GM12878 (cell line): ENCODE data around the gene ZNF280A. TPM values are rescaled to one million over a fixed set of nuclear protein-coding genes. Genes with fewer than 3 reads are reported as not detected.
"Not testable (repeated sequence)": the region's sequence is repeated elsewhere in the genome, so short reads cannot be mapped to it uniquely, and the experiment has no call there.

Source experiments
- ATAC-seq: fragments of 200-7000 bp; cut with Tn5 transposase; 3 replicates; pipeline ENCODE4 v1.9.1; 2020; ENCODE audit warnings: mild to moderate bottlenecking, moderate library complexity
- BruUV-seq: library from RNA; stranded (reverse); fragments of 400-500 nt; replicated peaks from 2 replicates; lab custom pipeline; 2021; lab: Mats Ljungman, UMichigan
- CTCF ChIA-PET: fragments of 300-600 bp; sonication (Branson Sonifier 250); formaldehyde crosslinking; extraction: SDS; loops from one replicate; lab custom pipeline; 2021; ENCODE audit warnings: inconsistent platforms; lab: Yijun Ruan, JAX
- POLR2A ChIA-PET: fragments of 350-600 bp; formaldehyde crosslinking; extraction: SDS; loops from one replicate; lab custom pipeline; 2021; ENCODE audit warnings: inconsistent platforms; lab: Charles Lee
- RAD21 ChIA-PET: fragments of 300-600 bp; sonication (Branson Sonifier 250); formaldehyde crosslinking; loops from one replicate; lab custom pipeline; 2023; ENCODE audit warnings: antibody characterized with exemption; ENCODE audit not compliant: unreplicated experiment; lab: Charles Lee
- SMC1A ChIA-PET: fragments of 300-600 bp; sonication (Branson Sonifier 250); formaldehyde crosslinking; loops from one replicate; lab custom pipeline; 2023; ENCODE audit not compliant: unreplicated experiment, uncharacterized antibody; lab: Charles Lee
- DNase-seq: peaks from one replicate; pipeline ENCODE4 v3.0.0-alpha.2; 2011; ENCODE audit warnings: low read depth, low spot score
- FAIRE-seq: peaks from 3 replicates; lab custom pipeline; 2011; peaks lifted over from hg19 to GRCh38; lab: Jason Lieb, UNC
- H2AFZ ChIP-seq: 2 replicates; pipeline ENCODE4 v1.6.0; 2011; ENCODE audit warnings: low read depth, low read length, control low read depth; ENCODE audit not compliant: control insufficient read depth
- H3K27ac ChIP-seq: 2 replicates; pipeline ENCODE4 v1.5.1; 2011; ENCODE audit warnings: control low read depth; ENCODE audit not compliant: control insufficient read depth, insufficient read depth
- H3K27me3 ChIP-seq, 2 experiments: replicated peaks in 1 of 2; 2 replicates each; pipeline versions ENCODE4 v1.6.0 to v1.6.1; 2011; ENCODE audit warnings: low read length in 1 of 2; ENCODE audit not compliant: control insufficient read depth in 2 of 2, insufficient read depth in 2 of 2
- H3K36me3 ChIP-seq, 2 experiments: 2 replicates each; pipeline ENCODE4 v1.5.1; 2011; ENCODE audit warnings: low read length in 1 of 2; ENCODE audit not compliant: control insufficient read depth in 2 of 2, insufficient read depth in 2 of 2
- H3K4me1 ChIP-seq: 2 replicates; pipeline ENCODE4 v1.6.1; 2011; ENCODE audit warnings: mild to moderate bottlenecking, low read length, moderate library complexity, mixed read lengths; ENCODE audit not compliant: control insufficient read depth, insufficient read depth
- H3K4me2 ChIP-seq: 2 replicates; pipeline ENCODE4 v1.6.0; 2011; ENCODE audit warnings: control low read depth; ENCODE audit not compliant: control insufficient read depth, insufficient read depth
- H3K4me3 ChIP-seq: fragments of 200-600 bp; sonication (generic); 2 replicates; pipeline ENCODE4 v1.5.1; 2016
- H3K79me2 ChIP-seq: 2 replicates; pipeline ENCODE4 v1.6.0; 2011; ENCODE audit warnings: low read length; ENCODE audit not compliant: control insufficient read depth, insufficient read depth
- H3K9ac ChIP-seq: 2 replicates; pipeline ENCODE4 v1.8.0; 2011; ENCODE audit warnings: low read length, control low read depth, mixed read lengths; ENCODE audit not compliant: control insufficient read depth, insufficient read depth
- H3K9me3 ChIP-seq: replicated peaks from 3 replicates; pipeline ENCODE4 v1.5.1; 2011; ENCODE audit warnings: mild to moderate bottlenecking, low read length; ENCODE audit not compliant: control insufficient read depth, insufficient read depth
- H4K20me1 ChIP-seq: 2 replicates; pipeline ENCODE4 v1.6.0; 2011; ENCODE audit not compliant: control insufficient read depth, insufficient read depth
- FOXK2 ChIP-seq: fragments of 450-650 bp; IDR thresholded peaks from 2 replicates; pipeline ENCODE4 v1.6.1; 2017; ENCODE audit warnings: mild to moderate bottlenecking, moderate library complexity
- GABPA ChIP-seq: IDR thresholded peaks from 2 replicates; pipeline ENCODE4 v1.6.1; 2014; ENCODE audit warnings: antibody characterized with exemption, low read depth, mild to moderate bottlenecking, inconsistent platforms
- NFYA ChIP-seq: IDR thresholded peaks from 2 replicates; pipeline ENCODE4 v1.6.1; 2011; ENCODE audit warnings: low read depth, mild to moderate bottlenecking, low read length, improper control_type of control experiment, borderline replicate concordance
- NR2C1 ChIP-seq: fragments of 450-650 bp; IDR thresholded peaks from 2 replicates; pipeline ENCODE4 v1.6.1; 2017; ENCODE audit warnings: antibody characterized with exemption, mild to moderate bottlenecking, moderate library complexity
- NR2C2 ChIP-seq: IDR thresholded peaks from 2 replicates; pipeline ENCODE4 v1.6.1; 2011; ENCODE audit warnings: borderline replicate concordance, low read depth; ENCODE audit not compliant: control insufficient read depth, insufficient read length
- WGBS: methylation state at CpG from one replicate; pipeline ENCODE4 v1.1.6; 2016; ENCODE audit warnings: low lambda C conversion rate; ENCODE audit not compliant: insufficient replicate concordance, insufficient coverage; ENCODE audit errors: missing lambda C conversion rate; 5-methylcytosine and 5-hydroxymethylcytosine counted together
- in situ Hi-C: fragments of 300-500 bp; cut with MboI; formaldehyde crosslinking; loops from 9 replicates; pipeline ENCODE4 v1.14.3; 2018; ENCODE audit warnings: mixed read lengths
- intact Hi-C: fragments of 100-400 bp; cut with micrococcal nuclease; formaldehyde crosslinking; loops from one replicate; pipeline ENCODE4 v1.14.2; 2022; ENCODE audit not compliant: unreplicated experiment
- polyA plus RNA-seq, 11 experiments: library from polyadenylated mRNA; depleted of rRNA in 4 of 11; unstranded in 6 of 11; stranded (reverse) in 5 of 11; fragments of >200 nt; fragmentation: Nextera tagmentation in 4 of 11; fragmentation: Illumina TruSeq in 1 of 11; extraction: Ambion mirVana in 4 of 11; extraction: Trizol in 1 of 11; gene quantifications; 1 replicate in 1 of 11; 2 replicates in 10 of 11; pipeline versions ENCODE4 v1.2.1 to v1.2.3, GENCODE V29; 2011 to 2016; ENCODE audit warnings: inconsistent platforms in 2 of 11, missing spikeins in 2 of 11, low read depth in 1 of 11
- total RNA-seq, 4 experiments: library from RNA; depleted of rRNA in 3 of 4; stranded (reverse); fragments of >200 nt in 3 of 4; fragmentation: Illumina TruSeq in 1 of 4; extraction: Trizol in 1 of 4; gene quantifications; 2 replicates each; pipeline versions ENCODE4 v1.2.1 to v1.2.3, GENCODE V29; 2013 to 2021
- TF ChIP-seq, protein P1 (sequence below): IDR thresholded peaks from 2 replicates; pipeline ENCODE4 v1.6.1; 2012; ENCODE audit warnings: low read length, inconsistent platforms
- TF ChIP-seq, protein P2 (sequence below): IDR thresholded peaks from 2 replicates; pipeline ENCODE4 v1.6.1; 2012; ENCODE audit warnings: low read depth, low read length, improper control_type of control experiment
- TF ChIP-seq, protein P3 (sequence below): fragments of 450-650 bp; conservative IDR thresholded peaks from 2 replicates; pipeline ENCODE4 v1.6.1; 2017; ENCODE audit warnings: mild to moderate bottlenecking, moderate library complexity

The ZNF280A gene
- total and polyA plus RNA-seq, 10 of the 15 experiments (the other 5 are each of a cell fraction or from before 2014, with no cell fraction given): 0.03 to 0.06 TPM; not detected in 8

DNA sequence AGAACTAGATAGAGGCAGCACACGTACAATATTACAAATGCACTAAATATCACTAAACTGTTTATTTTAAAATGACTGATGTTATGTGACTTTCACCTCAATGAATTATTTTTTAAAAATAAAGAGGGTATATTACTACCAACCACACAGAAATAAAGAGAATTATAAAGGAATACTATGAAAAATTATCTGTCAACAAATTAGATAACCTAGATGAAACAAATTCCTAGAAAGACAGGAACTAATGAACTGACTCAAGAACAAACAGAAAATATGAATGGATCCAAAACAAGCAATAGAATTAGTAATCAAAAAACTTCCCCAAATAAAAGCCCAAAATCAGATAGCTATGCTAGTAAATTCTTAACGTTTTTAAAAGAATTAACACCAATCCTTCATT is 21.8 kb downstream of the ZNF280A start (continued):
- TF ChIP-seq, protein P1, sequence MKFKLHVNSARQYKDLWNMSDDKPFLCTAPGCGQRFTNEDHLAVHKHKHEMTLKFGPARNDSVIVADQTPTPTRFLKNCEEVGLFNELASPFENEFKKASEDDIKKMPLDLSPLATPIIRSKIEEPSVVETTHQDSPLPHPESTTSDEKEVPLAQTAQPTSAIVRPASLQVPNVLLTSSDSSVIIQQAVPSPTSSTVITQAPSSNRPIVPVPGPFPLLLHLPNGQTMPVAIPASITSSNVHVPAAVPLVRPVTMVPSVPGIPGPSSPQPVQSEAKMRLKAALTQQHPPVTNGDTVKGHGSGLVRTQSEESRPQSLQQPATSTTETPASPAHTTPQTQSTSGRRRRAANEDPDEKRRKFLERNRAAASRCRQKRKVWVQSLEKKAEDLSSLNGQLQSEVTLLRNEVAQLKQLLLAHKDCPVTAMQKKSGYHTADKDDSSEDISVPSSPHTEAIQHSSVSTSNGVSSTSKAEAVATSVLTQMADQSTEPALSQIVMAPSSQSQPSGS: no peak
- TF ChIP-seq NFYA: no peak
- TF ChIP-seq, protein P2, sequence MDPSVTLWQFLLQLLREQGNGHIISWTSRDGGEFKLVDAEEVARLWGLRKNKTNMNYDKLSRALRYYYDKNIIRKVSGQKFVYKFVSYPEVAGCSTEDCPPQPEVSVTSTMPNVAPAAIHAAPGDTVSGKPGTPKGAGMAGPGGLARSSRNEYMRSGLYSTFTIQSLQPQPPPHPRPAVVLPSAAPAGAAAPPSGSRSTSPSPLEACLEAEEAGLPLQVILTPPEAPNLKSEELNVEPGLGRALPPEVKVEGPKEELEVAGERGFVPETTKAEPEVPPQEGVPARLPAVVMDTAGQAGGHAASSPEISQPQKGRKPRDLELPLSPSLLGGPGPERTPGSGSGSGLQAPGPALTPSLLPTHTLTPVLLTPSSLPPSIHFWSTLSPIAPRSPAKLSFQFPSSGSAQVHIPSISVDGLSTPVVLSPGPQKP: no peak
- no peak for TF ChIP-seq FOXK2
- TF ChIP-seq GABPA: no peak
- TF ChIP-seq NR2C2: no peak
- TF ChIP-seq, protein P3, sequence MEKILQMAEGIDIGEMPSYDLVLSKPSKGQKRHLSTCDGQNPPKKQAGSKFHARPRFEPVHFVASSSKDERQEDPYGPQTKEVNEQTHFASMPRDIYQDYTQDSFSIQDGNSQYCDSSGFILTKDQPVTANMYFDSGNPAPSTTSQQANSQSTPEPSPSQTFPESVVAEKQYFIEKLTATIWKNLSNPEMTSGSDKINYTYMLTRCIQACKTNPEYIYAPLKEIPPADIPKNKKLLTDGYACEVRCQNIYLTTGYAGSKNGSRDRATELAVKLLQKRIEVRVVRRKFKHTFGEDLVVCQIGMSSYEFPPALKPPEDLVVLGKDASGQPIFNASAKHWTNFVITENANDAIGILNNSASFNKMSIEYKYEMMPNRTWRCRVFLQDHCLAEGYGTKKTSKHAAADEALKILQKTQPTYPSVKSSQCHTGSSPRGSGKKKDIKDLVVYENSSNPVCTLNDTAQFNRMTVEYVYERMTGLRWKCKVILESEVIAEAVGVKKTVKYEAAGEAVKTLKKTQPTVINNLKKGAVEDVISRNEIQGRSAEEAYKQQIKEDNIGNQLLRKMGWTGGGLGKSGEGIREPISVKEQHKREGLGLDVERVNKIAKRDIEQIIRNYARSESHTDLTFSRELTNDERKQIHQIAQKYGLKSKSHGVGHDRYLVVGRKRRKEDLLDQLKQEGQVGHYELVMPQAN: no peak
- TF ChIP-seq NR2C1: no peak

DNA sequence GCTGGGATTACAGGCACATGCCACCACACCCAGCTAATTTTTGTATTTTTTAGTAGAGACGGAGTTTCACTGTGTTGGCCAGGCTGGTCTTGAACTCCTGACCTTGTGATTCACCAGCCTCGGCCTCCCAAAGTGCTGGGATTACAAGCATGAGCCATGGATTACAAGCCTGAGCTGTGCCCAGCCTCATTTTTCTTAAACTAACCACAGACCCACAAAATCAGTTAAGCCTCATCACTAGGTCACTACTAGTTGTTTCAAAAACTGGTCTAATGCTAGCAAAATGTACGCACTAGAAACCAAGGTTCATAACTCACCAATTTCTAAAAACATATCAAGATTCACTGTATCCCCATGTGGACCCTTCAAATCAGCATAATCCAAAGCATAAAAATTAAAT is 28.5 kb downstream of the ZNF280A start:
- ATAC-seq, H3K4me2 ChIP-seq, POLR2A ChIA-PET, H3K4me1 ChIP-seq, H3K4me3 ChIP-seq, H3K27ac ChIP-seq, intact Hi-C loops, H3K79me2 ChIP-seq, SMC1A ChIA-PET, BruUV-seq, DNase-seq, H3K27me3 ChIP-seq, H3K9me3 ChIP-seq, in situ Hi-C loops, H3K36me3 ChIP-seq, H2AFZ ChIP-seq, FAIRE-seq, H4K20me1 ChIP-seq, H3K9ac ChIP-seq: not testable (repeated sequence)
- CTCF ChIA-PET: interaction anchor here (0.6 kb wide), 1 partner anchor 280 kb away, joined by 3 read pairs; no protein-coding TSS in a partner anchor
- WGBS: 100% methylated on average over 3 of the region's 3 CpGs
- RAD21 ChIA-PET: interaction anchor here (0.6 kb wide), 1 partner anchor 1872 kb away, joined by 3 read pairs; no protein-coding TSS in a partner anchor
